HepG2 (cell line): ENCODE data around the gene VIM. TPM values are rescaled to one million over a fixed set of nuclear protein-coding genes. Genes with fewer than 3 reads are reported as not detected.

Experiments
- CREB3 ChIP-seq: sonication (generic); formaldehyde crosslinking; IDR thresholded peaks from 2 replicates; pipeline ENCODE4 v1.5.0; 2020; ENCODE audit warnings: missing genetic modification reagents
- DZIP1 ChIP-seq: sonication (generic); formaldehyde crosslinking; IDR thresholded peaks from 2 replicates; pipeline ENCODE4 v1.5.0; 2020; ENCODE audit warnings: mild to moderate bottlenecking, missing genetic modification reagents
- FLYWCH1 ChIP-seq: sonication (generic); formaldehyde crosslinking; IDR thresholded peaks from 2 replicates; pipeline ENCODE4 v1.8.1; 2023; ENCODE audit warnings: mild to moderate bottlenecking, missing genetic modification reagents
- FUBP1 ChIP-seq: sonication (generic); formaldehyde crosslinking; IDR thresholded peaks from 2 replicates; pipeline ENCODE4 v1.5.1; 2020; ENCODE audit warnings: missing genetic modification reagents, mild to moderate bottlenecking, borderline replicate concordance
- MTA3 ChIP-seq: sonication (generic); formaldehyde crosslinking; IDR thresholded peaks from 2 replicates; pipeline ENCODE4 v1.4.0; 2020; ENCODE audit warnings: missing genetic modification reagents
- MTF2 ChIP-seq: sonication (generic); formaldehyde crosslinking; IDR thresholded peaks from 2 replicates; pipeline ENCODE4 v1.5.0; 2020; ENCODE audit warnings: missing genetic modification reagents, borderline replicate concordance
- NPAS2 ChIP-seq: sonication (generic); formaldehyde crosslinking; IDR thresholded peaks from 2 replicates; pipeline ENCODE4 v1.8.0; 2022; ENCODE audit warnings: mild to moderate bottlenecking, missing genetic modification reagents, borderline replicate concordance
- ZNF335 ChIP-seq: sonication (generic); formaldehyde crosslinking; IDR thresholded peaks from 2 replicates; pipeline ENCODE4 v1.4.0; 2020; ENCODE audit warnings: missing genetic modification reagents
- ZNF720 ChIP-seq: sonication (generic); formaldehyde crosslinking; IDR thresholded peaks from 2 replicates; pipeline ENCODE4 v1.4.0; 2020; ENCODE audit warnings: missing genetic modification reagents
- polyA plus RNA-seq, 8 experiments: library from polyadenylated mRNA; depleted of rRNA in 3 of 8; stranded (reverse) in 7 of 8; unstranded in 1 of 8; fragments of >200 nt; fragmentation: Illumina TruSeq in 4 of 8; extraction: Trizol in 4 of 8; gene quantifications; 2 replicates each; pipeline versions ENCODE4 v1.2.1 to v1.2.3, GENCODE V29; 2011 to 2016; ENCODE audit warnings: low read depth in 4 of 8, missing spikeins in 1 of 8, mixed read lengths in 1 of 8; ENCODE audit not compliant: insufficient read depth in 1 of 8
- total RNA-seq, 5 experiments: library from RNA; depleted of rRNA; stranded (reverse); fragments of >200 nt; fragmentation: Illumina TruSeq; extraction: Trizol; gene quantifications; 2 replicates each; pipeline ENCODE4 v1.2.3, GENCODE V29; 2016; ENCODE audit warnings: low read depth in 1 of 5
- TF ChIP-seq, protein P1 (sequence below): sonication (generic); formaldehyde crosslinking; IDR thresholded peaks from 2 replicates; pipeline ENCODE4 v1.5.0; 2020; ENCODE audit warnings: missing genetic modification reagents
- TF ChIP-seq, protein P2 (sequence below): sonication (generic); formaldehyde crosslinking; IDR thresholded peaks from 2 replicates; pipeline ENCODE4 v1.8.0; 2022; ENCODE audit warnings: mild to moderate bottlenecking, missing genetic modification reagents
- TF ChIP-seq, protein P3 (sequence below): sonication (generic); formaldehyde crosslinking; IDR thresholded peaks from 2 replicates; pipeline ENCODE4 v1.8.1; 2023; ENCODE audit warnings: missing genetic modification reagents, mild to moderate bottlenecking, borderline replicate concordance
- TF ChIP-seq, protein P4 (sequence below): sonication (generic); formaldehyde crosslinking; IDR thresholded peaks from 2 replicates; pipeline ENCODE4 v1.9.0; 2022; ENCODE audit warnings: missing genetic modification reagents, mild to moderate bottlenecking, borderline replicate concordance

VIM gene
- total and polyA plus RNA-seq, 2 of the 13 experiments (the other 11 are each of a cell fraction or from before 2014, with no cell fraction given), result not detected

- TF ChIP-seq, protein P1, sequence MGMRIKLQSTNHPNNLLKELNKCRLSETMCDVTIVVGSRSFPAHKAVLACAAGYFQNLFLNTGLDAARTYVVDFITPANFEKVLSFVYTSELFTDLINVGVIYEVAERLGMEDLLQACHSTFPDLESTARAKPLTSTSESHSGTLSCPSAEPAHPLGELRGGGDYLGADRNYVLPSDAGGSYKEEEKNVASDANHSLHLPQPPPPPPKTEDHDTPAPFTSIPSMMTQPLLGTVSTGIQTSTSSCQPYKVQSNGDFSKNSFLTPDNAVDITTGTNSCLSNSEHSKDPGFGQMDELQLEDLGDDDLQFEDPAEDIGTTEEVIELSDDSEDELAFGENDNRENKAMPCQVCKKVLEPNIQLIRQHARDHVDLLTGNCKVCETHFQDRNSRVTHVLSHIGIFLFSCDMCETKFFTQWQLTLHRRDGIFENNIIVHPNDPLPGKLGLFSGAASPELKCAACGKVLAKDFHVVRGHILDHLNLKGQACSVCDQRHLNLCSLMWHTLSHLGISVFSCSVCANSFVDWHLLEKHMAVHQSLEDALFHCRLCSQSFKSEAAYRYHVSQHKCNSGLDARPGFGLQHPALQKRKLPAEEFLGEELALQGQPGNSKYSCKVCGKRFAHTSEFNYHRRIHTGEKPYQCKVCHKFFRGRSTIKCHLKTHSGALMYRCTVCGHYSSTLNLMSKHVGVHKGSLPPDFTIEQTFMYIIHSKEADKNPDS (CRISPR knock-in tag), result no peak
- TF ChIP-seq FUBP1 (no peak), MTF2 (CRISPR knock-in tag) (no peak), NPAS2 (no peak), CREB3 (CRISPR knock-in tag) (no peak), DZIP1 (CRISPR knock-in tag) (no peak), MTA3 (CRISPR knock-in tag) (no peak), FLYWCH1 (CRISPR knock-in tag) (no peak), ZNF335 (CRISPR knock-in tag) (no peak), ZNF720 (CRISPR knock-in tag) (no peak)
- TF ChIP-seq, protein P2, sequence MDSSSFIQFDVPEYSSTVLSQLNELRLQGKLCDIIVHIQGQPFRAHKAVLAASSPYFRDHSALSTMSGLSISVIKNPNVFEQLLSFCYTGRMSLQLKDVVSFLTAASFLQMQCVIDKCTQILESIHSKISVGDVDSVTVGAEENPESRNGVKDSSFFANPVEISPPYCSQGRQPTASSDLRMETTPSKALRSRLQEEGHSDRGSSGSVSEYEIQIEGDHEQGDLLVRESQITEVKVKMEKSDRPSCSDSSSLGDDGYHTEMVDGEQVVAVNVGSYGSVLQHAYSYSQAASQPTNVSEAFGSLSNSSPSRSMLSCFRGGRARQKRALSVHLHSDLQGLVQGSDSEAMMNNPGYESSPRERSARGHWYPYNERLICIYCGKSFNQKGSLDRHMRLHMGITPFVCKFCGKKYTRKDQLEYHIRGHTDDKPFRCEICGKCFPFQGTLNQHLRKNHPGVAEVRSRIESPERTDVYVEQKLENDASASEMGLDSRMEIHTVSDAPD (CRISPR knock-in tag), result no peak
- TF ChIP-seq, protein P3, sequence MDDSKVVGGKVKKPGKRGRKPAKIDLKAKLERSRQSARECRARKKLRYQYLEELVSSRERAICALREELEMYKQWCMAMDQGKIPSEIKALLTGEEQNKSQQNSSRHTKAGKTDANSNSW (CRISPR knock-in tag), result no peak
- TF ChIP-seq, protein P4, sequence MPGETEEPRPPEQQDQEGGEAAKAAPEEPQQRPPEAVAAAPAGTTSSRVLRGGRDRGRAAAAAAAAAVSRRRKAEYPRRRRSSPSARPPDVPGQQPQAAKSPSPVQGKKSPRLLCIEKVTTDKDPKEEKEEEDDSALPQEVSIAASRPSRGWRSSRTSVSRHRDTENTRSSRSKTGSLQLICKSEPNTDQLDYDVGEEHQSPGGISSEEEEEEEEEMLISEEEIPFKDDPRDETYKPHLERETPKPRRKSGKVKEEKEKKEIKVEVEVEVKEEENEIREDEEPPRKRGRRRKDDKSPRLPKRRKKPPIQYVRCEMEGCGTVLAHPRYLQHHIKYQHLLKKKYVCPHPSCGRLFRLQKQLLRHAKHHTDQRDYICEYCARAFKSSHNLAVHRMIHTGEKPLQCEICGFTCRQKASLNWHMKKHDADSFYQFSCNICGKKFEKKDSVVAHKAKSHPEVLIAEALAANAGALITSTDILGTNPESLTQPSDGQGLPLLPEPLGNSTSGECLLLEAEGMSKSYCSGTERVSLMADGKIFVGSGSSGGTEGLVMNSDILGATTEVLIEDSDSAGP (CRISPR knock-in tag), result no peak
Observed at GRCh38 chr10:17272648-17273047, 44.6 kb downstream of the VIM start (continued).
